ENCODE results near the gene CCDC50.

Gene CCDC50

DNA sequence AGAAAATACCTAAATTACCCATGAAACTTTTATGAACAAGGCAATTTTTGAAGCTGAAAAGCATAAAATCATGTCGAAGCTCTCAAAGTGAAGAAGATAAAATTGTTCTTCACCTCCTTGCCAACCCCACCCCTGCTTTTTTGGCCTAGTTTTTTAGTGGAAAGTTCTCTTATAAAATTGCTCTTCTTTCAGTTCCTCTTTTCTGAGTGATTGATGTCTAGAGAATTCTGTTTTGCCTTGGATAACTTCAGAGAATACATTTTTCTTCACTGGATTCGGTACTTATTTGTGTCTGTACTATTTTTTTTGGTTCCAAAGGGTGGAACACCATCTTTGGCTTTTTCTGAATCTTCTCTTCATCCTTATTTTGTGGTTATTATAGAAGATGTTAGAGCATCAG lies 106.8 kb downstream of the CCDC50 start:
- Histone ChIP-seq H3K36me3 (replicated peaks; ENCODE audit: insufficient read depth, low read length) (no peaks in the 10 kb centered on the region), H4K20me1 (ENCODE audit: insufficient read depth, low read length) (no peaks in the 10 kb centered on the region)

DNA sequence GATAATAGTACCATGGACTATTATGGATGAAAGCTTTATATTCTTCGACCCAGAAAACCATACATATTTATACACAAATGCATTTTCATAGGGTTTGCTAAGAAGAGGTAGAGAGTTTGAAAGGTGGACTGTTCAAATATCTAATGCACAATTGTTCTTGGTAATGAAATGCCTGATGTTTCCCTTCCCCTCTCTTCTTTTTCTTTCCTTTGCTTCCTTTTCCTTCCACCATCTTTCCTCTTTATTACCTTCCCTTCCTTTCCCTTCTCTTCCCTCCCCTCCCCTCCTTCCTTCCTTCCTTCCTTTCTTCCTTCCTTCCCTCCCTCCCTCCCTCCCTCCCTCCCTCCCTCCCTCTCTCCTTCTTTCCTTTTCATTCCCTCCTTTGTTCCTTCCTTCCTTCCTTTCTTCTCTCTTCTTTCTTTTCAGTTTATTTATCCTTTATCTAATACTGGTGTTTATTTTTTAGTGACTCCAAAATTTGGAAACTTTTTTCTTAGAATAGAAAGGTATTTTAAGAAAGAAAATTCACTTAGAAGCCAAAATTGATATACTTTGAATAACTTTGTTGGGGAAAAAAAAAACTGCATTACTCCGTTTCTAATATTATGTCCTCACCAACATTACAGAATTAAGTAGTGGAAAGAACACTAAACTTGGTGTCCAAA lies 109.1 kb downstream of the CCDC50 start:
- Histone ChIP-seq H3F3A (ENCODE audit: insufficient read depth, low read length) (no peaks in the 10 kb centered on the region), H4K20me1 (ENCODE audit: insufficient read depth, low read length) (no peaks in the 10 kb centered on the region)
- no peak for TF ChIP-seq CTCF (IDR thresholded peaks at IDR 0.05; ENCODE audit: low read length)
- TF ChIP-seq EZH2 (optimal IDR thresholded peaks at IDR 0.05; ENCODE audit: low read depth, low read length) = no peak
- TF ChIP-seq EZH2phosphoT487 (IDR thresholded peaks at IDR 0.05; ENCODE audit: low read length) = no peak

More for the DNA sequence above, 106.8 kb downstream of the CCDC50 start:
- no peak overlapping the region for H3K27ac ChIP-seq (ENCODE audit: low read length)
- no peak overlapping the region for H3K4me3 ChIP-seq (ENCODE audit: low read length)
- H3K27me3 ChIP-seq (replicated peaks; ENCODE audit: insufficient read depth, low read length) = no peaks in the 10 kb centered on the region
- no peaks in the 10 kb centered on the region for H3K9me2 ChIP-seq (replicated peaks; ENCODE audit: insufficient read depth, low read length)
- H3K4me2 ChIP-seq (ENCODE audit: low read depth, low read length) = no peak overlapping the region
- peak; percentile 21 for DNase-seq
- H3K9me3 ChIP-seq (replicated peaks; ENCODE audit: insufficient read depth, low read length) = no peaks in the 10 kb centered on the region
- H3K9ac ChIP-seq (ENCODE audit: low read length) = no peak overlapping the region
- H3F3A ChIP-seq (ENCODE audit: insufficient read depth, low read length) = no peaks in the 10 kb centered on the region
- H2AFZ ChIP-seq (ENCODE audit: low read length) = no peak overlapping the region
- no peaks in the 10 kb centered on the region for H3K79me2 ChIP-seq (ENCODE audit: low read length)
- no peak for TF ChIP-seq EZH2 (optimal IDR thresholded peaks at IDR 0.05; ENCODE audit: low read depth, low read length)
- no peak for TF ChIP-seq CTCF (IDR thresholded peaks at IDR 0.05; ENCODE audit: low read length)
- TF ChIP-seq EZH2phosphoT487 (IDR thresholded peaks at IDR 0.05; ENCODE audit: low read length) = no peak
- H3K4me1 ChIP-seq (ENCODE audit: low read length) = no peaks in the 10 kb centered on the region

DNA sequence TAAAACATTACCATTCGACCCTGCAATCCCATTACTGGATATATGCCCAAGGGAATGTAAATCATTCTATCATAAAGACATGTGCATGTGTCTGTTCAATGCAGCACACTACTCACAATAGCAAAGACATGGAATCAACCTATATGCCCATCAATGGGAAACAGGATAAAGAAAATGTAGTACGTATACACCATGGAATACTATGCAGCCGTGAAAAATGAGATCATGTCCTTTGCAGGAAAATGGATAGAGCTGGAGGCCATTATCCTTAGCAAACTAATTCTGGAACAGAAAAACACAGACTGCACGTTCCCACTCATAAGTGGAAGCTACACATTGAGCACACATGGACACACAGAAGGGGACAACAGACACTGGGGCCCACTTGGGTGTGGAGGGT lies 111.3 kb downstream of the CCDC50 start:
- no peak for TF ChIP-seq EZH2 (optimal IDR thresholded peaks at IDR 0.05; ENCODE audit: low read depth, low read length)
- no peak for TF ChIP-seq CTCF (IDR thresholded peaks at IDR 0.05; ENCODE audit: low read length)
- TF ChIP-seq EZH2phosphoT487 (IDR thresholded peaks at IDR 0.05; ENCODE audit: low read length) = no peak
- H3K79me2 ChIP-seq (ENCODE audit: low read length) = no peaks in the 10 kb centered on the region
- H2AFZ ChIP-seq (ENCODE audit: low read length) = no peak overlapping the region

More for the DNA sequence above, 109.1 kb downstream of the CCDC50 start:
- no peaks in the 10 kb centered on the region for H3K27me3 ChIP-seq (replicated peaks; ENCODE audit: insufficient read depth, low read length)
- no peaks in the 10 kb centered on the region for H3K9me2 ChIP-seq (replicated peaks; ENCODE audit: insufficient read depth, low read length)
- no peaks in the 10 kb centered on the region for H3K36me3 ChIP-seq (replicated peaks; ENCODE audit: insufficient read depth, low read length)
- no peak for DNase-seq
- no peak overlapping the region for H3K27ac ChIP-seq (ENCODE audit: low read length)
- H3K79me2 ChIP-seq (ENCODE audit: low read length) = no peaks in the 10 kb centered on the region
- no peak overlapping the region for H3K4me3 ChIP-seq (ENCODE audit: low read length)
- H3K4me2 ChIP-seq (ENCODE audit: low read depth, low read length) = no peak overlapping the region
- H3K4me1 ChIP-seq (ENCODE audit: low read length) = no peaks in the 10 kb centered on the region
- no peaks in the 10 kb centered on the region for H3K9me3 ChIP-seq (replicated peaks; ENCODE audit: insufficient read depth, low read length)
- no peak overlapping the region for H3K9ac ChIP-seq (ENCODE audit: low read length)
- no peak overlapping the region for H2AFZ ChIP-seq (ENCODE audit: low read length)

More for the DNA sequence above, 111.3 kb downstream of the CCDC50 start:
- Histone ChIP-seq H3K4me2 (ENCODE audit: low read depth, low read length) (no peak overlapping the region), H4K20me1 (ENCODE audit: insufficient read depth, low read length) (no peaks in the 10 kb centered on the region), H3K4me3 (ENCODE audit: low read length) (no peak overlapping the region), H3K4me1 (ENCODE audit: low read length) (no peaks in the 10 kb centered on the region), H3K27ac (ENCODE audit: low read length) (no peak overlapping the region), H3F3A (ENCODE audit: insufficient read depth, low read length) (no peaks in the 10 kb centered on the region), H3K9ac (ENCODE audit: low read length) (no peak overlapping the region), H3K36me3 (replicated peaks; ENCODE audit: insufficient read depth, low read length) (no peaks in the 10 kb centered on the region), H3K9me2 (replicated peaks; ENCODE audit: insufficient read depth, low read length) (no peaks in the 10 kb centered on the region), H3K27me3 (replicated peaks; ENCODE audit: insufficient read depth, low read length) (no peaks in the 10 kb centered on the region), H3K9me3 (replicated peaks; ENCODE audit: insufficient read depth, low read length) (no peaks in the 10 kb centered on the region)
- DNase-seq = no peak
